GM21390 (cell line): ENCODE results near the gene CSNK1D.

Experiments
- ATAC-seq: cut with Tn5 transposase; IDR thresholded peaks from one replicate; pipeline ENCODE4 v1.9.1; 2021; ENCODE audit not compliant: unreplicated experiment

The CSNK1D gene

DNA sequence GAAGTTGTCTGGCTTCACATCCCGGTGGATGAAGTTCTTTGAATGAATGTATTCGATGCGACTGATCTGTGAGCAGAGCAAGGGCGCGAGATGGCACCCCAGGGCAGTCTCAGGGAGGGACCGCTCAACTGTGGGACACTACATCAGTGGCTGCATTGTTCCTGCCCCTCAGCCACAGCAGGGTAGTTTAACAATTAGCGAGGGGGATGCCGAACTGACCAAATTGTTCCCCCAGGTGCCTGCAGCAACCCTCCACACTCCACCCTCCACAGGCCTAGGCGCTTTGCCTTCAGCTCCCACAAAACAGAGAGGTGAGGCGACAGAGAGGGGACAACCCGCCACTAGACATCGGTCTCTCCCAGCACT is 20.3 kb downstream of the CSNK1D start:
- no peak for ATAC-seq

GRCh38 chr17:82252511-82253178 is 20.9 kb downstream of the CSNK1D start:
- no peak for ATAC-seq

- ATAC-seq = no peak
Observed at GRCh38 chr17:82250868-82251500, 22.5 kb downstream of the CSNK1D start.

DNA sequence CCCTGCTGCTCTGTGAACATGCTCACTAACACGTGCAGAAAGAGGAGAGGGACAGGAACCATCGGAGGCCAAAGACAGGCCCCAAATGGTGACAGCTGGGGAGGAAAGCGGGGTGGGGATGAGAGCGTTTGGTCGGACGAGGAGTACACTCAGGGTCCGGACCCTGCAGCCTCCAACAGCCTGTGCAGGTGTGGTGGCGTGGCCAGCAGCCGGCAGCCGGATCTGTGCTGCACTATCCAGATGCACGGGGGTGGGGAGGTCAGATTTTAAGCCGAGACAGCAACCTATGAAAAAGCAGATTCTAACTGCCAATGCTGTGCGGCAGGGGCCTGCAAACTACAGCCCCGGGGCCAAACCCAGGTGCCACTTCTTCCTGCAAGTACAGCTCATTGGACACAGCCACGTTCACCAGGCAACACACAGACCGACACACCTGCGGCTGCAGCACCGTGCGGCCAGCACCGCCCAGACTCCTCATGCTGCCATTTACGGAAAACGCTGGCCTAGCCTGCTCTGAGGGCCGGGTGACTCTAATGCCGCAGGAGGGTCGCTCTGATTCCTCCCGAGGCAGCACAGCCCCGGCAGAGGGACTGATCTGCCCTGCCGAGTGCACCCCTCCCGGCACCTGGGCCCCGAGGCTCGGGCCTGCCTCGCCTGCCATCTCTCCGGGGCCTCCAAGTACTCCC is 23.5 kb downstream of the CSNK1D start:
- no peak for ATAC-seq

DNA sequence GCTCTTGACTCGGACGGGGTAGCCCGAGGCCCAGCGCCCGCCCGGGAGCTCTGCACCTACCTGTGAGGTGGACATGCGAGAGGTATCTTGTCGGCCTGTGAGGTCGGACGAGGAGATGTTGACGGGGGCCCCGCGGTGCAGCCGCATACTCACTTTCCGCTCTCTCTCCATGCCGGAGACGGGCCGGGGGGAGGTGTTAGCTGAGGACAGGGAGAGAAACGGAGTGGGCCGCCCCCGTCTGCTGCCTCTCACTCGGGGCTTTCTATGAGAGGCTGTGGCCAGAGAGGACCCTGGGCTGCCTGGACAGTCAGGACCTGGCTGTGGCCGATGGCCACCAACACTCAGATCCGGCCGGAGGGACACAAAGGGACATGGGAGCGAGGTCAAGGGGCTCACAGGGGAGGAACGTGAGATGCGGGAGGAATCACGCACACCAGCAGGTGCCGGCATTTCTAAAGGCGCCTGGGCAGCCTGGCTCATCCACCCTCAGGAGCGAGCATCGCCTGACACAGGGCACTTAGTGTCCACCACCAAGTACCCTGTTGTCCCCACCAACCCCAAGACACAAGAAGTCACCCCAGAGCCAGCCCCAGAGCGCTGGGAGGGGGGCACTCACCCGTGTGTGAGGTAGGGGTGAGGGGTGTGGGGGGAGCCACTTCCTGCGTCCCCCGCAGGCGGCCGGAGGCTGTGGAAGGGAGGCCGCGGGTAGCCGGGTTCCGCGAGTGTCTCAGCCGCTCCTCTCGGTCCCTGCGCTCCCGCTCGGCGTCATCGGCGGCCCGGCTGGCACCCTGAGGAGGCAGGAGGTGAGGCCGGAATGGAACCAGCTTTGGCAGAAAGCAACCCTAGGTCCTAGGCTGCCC is 24.5 kb downstream of the CSNK1D start:
- ATAC-seq = no peak

GRCh38 chr17:82247856-82248671 is 25.4 kb downstream of the CSNK1D start:
- ATAC-seq = no peak

DNA sequence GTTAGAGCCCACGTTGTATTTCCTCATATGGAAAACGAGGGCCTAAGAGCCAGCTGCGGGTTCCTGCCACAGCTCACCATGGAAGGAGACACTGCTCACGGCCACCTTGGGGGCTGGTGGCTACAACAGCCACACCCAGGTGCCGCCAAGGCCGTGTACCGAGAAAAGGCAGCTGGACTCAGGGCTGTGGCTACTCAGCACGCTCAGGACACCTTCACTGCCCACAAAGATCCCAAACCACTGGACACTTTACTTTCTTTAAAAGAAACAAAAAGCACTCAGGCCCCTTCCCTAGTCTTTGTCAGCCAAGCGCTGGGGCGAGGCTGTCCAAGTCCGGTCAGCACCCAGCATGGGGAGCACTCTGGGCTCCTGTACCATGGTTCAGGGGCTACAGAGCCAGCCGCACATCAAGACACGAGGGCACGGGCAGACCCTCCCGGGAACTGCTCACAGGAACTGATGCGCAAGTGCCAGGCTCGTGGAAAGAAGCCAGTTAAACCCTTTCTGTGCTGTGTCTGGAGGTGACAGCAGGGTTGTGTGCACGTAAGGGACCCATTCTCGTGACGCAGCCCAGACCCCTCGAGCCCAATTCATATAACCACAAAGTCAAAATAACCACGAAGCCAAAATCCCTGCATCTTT is 26.2 kb downstream of the CSNK1D start:
- ATAC-seq = no peak

DNA sequence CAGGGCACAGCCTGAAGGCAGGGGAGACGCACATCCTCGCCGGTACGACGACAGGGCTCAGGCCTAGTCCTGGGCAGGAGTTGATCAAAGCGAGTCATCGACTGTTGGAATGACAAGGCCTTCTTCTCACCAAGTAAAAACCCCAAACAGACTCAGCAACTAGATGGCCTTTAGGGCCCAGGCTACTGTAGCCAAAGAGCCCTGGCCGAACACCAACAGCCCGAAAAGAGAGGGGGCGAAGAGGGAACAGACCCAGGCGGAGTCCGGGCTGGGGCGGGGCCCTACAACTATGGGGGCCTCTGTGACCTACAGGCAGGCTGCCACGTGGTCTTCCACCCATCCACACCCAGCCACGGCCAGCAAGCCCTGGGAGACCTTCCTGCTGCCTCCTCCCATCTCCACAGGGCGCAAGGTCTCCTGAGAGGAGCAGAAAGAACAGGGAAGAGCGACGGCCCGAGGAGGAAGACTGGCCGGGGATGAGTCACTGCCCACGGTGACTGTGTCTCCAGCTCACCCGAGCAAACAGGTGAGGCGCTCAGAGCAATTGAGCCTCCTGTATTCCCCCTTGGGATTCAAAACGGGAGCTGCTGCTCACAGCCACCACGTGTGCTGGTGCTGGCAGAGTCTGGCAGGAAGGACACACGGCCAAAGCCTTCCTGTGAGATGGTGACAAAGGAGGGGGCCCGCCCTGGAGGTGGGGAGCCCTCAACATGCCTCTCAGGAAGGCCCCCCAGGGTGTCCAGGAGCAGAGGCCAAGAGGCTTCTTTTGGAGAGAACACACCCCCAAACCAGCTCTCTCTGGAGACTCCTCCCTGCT is 26.9 kb downstream of the CSNK1D start:
- no peak for ATAC-seq

GRCh38 chr17:82246040-82246364 is 27.5 kb downstream of the CSNK1D start:
- no peak for ATAC-seq

DNA sequence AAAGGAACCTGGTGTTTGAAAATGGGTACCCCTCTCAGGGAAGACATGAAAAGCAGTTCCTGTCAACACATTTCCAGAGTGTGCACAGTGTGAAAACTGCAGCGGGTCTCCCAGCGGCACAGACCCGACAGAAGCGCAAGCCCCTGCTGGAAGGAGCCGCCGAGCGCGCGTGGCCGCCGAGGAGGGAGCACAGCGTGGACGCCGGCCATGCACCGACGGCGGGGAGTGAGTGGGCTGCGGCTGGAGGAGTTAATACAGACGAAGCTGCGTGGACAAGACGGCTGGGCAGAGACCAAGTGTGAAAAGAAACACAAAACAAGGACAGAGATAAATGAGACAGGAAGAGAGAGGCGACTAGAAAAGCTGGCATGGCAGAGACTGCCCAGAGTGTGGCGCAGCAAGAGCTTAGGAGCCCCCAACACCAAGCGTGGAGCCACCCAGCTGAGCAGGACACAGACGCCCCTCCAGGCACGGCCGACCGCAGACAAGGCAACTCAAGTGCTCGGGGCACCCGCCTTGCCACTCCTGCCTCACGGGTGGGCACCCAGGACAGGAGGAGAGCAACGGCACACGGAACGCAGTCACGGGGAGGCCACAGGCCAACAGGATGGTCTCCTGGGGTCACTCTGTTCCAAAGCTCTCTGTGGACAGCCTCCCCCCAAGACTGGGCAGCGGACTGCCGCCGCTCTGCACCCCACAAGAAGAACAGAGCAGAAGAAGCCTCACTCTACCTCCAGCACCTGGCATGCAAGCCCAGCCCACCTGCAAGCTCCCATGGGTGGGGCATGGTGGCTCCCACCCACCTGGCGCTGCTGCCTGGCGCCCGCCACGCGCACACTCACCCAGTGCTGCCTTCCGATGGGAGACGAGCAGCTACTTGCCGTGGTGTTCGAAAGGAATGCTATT is 28.1 kb downstream of the CSNK1D start:
- no peak for ATAC-seq

DNA sequence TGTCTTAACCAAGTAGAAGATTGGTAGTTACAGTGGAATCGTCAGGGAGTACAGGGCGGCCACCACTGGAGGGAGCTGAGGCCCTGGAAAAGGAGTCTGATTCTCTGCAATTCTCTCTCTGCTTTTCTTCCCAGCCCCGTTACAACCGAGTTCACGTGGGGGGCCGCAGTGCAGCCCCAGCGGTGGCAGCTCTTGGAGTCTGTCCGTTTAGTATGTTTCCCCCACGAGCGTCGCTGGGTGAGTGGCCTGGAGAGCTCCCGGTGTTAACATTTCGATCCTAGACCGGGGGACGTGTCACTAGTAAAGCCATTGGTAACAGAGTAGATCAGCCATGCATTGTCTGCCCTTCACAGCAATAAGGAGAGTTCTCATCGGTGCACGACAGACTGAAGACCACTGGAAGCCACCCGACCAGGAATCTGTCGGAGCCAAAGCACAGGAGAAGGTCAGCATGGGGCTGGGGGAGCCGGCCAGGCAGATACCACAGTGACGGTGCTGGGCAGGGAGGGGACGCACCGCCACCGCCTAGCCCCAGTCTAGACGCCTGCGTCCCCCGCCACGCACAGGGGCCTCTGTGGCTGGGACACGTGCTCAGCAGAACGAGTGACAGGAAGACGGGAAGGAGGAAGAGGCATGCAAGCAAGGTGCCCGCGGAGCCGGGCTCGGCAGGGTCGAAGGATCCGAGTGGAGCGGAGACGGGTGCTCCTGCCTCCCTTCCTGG is 28.9 kb downstream of the CSNK1D start:
- ATAC-seq = no peak

DNA sequence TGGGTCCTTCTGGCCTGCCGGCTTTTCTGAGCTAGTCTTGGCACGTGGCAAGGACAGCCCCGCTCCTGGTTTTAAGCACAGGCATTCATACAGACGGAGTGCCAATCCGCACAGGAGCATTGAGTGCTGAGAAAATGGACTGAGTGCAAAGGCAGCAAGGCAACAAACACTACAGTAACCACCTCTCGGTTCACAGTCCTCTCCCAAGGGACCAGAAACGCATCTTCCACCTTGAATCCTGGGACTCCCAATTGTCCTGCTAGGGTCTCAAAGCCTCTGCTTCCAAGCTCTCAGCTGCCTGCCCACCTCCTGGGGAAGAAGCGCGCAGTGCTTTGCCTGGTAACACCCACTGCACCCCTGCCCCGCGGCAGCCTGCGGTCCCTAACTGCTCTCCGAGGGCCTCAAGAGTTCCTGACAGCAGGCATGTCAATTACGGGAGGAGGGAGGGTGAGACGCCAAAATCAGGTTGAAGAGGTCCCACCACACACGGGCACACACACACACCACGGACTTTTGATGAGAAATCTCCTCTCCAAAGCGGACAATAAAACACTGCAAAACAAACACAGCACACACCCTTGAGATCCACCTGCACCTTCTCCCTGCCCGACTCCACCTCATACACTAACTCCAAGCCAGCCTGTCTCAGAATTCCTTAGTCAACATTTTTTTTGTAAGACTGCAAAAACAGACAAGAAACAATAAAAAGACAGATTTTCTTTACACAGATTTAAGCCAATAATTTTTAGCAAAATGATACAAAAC is 29.7 kb downstream of the CSNK1D start:
- no peak for ATAC-seq

GRCh38 chr17:82242977-82243647 is 30.4 kb downstream of the CSNK1D start:
- no peak for ATAC-seq

GRCh38 chr17:82242698-82242976 is 30.9 kb downstream of the CSNK1D start:
- ATAC-seq = no peak

DNA sequence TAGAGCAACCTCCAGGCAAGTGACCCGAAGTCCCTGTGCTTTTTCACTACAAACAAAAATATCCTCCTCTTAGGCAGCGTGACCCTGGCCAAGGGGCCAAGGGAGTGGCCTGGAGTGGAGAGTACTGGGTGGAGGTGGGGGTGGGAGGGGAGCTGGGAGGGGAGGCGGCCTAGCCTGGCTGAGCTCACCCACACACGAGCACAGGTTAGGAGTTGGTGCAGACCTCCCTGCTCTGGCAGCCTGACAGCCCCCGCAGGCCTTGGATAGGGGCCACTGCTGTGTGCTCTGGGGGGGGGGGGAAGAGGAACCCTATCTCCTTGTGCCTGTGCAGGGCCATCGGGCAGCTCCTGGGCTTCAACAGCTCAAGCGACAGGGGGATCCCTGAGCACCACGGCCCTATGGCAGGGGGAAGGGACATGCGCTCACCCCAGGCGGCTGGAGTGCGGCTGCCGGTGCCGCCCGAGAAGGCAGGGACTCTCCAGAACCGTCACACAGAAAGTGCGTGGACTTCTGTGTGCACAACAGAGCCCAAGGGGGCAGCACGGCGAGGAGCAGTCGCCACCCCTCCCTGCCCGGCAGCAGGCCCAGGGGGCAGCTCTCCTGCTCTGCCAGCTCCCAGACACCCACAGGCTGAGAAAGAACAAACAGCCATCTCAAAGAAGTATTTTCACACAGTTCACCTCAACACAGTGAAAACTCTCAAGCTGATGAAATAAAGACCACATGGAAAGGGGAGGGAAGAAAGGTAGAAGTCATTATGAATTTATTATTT is 31.4 kb downstream of the CSNK1D start:
- no peak for ATAC-seq
